Hepatocyte (in vitro differentiated cells): ENCODE data around the gene RANBP17.

Experiments
- CTCF ChIP-seq: fragments of 200-600 bp; sonication (generic); IDR thresholded peaks from 2 replicates; pipeline ENCODE4 v1.5.1; 2016; ENCODE audit warnings: antibody characterized with exemption, mild to moderate bottlenecking; ENCODE audit not compliant: poor library complexity
- EZH2phosphoT487 ChIP-seq: fragments of 200-600 bp; sonication (generic); IDR thresholded peaks from one replicate; pipeline ENCODE4 v1.6.1; 2018; ENCODE audit warnings: antibody characterized with exemption, mild to moderate bottlenecking, low read depth, moderate library complexity; ENCODE audit not compliant: unreplicated experiment, severe bottlenecking

GRCh38 chr5:171157276-171157675, 295.5 kb downstream of the RANBP17 start:
- TF ChIP-seq EZH2phosphoT487 (no peak), CTCF (no peak)
